Esophagus squamous epithelium (tissue), 5 donors: ENCODE measurements around the gene RBFOX2. TPM values are rescaled to one million over a fixed set of nuclear protein-coding genes. Genes with fewer than 3 reads are reported as not detected.
A peak's percentile ranks its signal among the peaks of the same experiment; 100 is the strongest.

Experiments used
- DNase-seq: peaks from one replicate; lab custom pipeline; 2025; lab: John Stamatoyannopoulos, UW
- H3K27ac ChIP-seq, 4 donors: fragments of 200-600 bp; sonication (generic); one replicate each; pipeline ENCODE4 v1.5.1; 2016 to 2019; ENCODE audit warnings: mild to moderate bottlenecking in 1 of 4
- H3K27me3 ChIP-seq, 4 donors: fragments of 200-600 bp; sonication (generic); 1 replicate in 3 of 4; 2 replicates in 1 of 4; pipeline versions ENCODE4 v1.5.1 to v1.6.0; 2017 to 2021; ENCODE audit warnings: antibody characterized with exemption in 1 of 4
- H3K36me3 ChIP-seq, 3 donors: fragments of 200-600 bp; sonication (generic); one replicate each; pipeline ENCODE4 v1.5.1; 2016 to 2019
- H3K4me1 ChIP-seq, 3 donors: fragments of 200-600 bp; sonication (generic); one replicate each; pipeline ENCODE4 v1.5.1; 2017 to 2019
- H3K4me3 ChIP-seq, 4 donors: fragments of 200-600 bp; sonication (generic); 1 replicate in 3 of 4; 2 replicates in 1 of 4; pipeline ENCODE4 v1.5.1; 2016 to 2019; ENCODE audit warnings: mild to moderate bottlenecking in 2 of 4, moderate library complexity in 1 of 4
- H3K9me3 ChIP-seq, 3 donors: fragments of 200-600 bp; sonication (generic); one replicate each; pipeline ENCODE4 v1.5.1; 2016 to 2019
- POLR2A ChIP-seq, 4 donors: fragments of 450-650 bp; IDR thresholded peaks; one replicate each; pipeline ENCODE4 v1.6.1; 2017; ENCODE audit warnings: antibody characterized with exemption in 4 of 4, mild to moderate bottlenecking in 4 of 4, moderate library complexity in 3 of 4
- WGBS, 2 donors: methylation state at CpG; one replicate each; pipeline ENCODE4 v1.1.5; 2018; 5-methylcytosine and 5-hydroxymethylcytosine counted together
- intact Hi-C: fragments of 100-400 bp; cut with DNase I; formaldehyde crosslinking; loops from one replicate; pipeline ENCODE4 v1.15.0; 2022
- total RNA-seq, 4 donors: library from RNA; depleted of rRNA; stranded (reverse); fragments of >200 nt; gene quantifications; one replicate each; pipeline ENCODE4 v1.1.0, GENCODE V29; 2016
- TF ChIP-seq, protein P1 (sequence below), 6 experiments: fragments of 450-650 bp in 4 of 6; fragments of 200-600 bp in 2 of 6; sonication (generic) in 2 of 6; IDR thresholded peaks; one replicate each; pipeline ENCODE4 v1.5.1; 2016 to 2019; ENCODE audit warnings: antibody characterized with exemption in 6 of 6, mild to moderate bottlenecking in 4 of 6, moderate library complexity in 4 of 6
- donor health status: DM: yes; HTN: yes; CAD: no.

RBFOX2 gene
- total RNA-seq, 4 donors from 2014 or later: 33.3 to 69.6 (median 46.3) TPM

DNA sequence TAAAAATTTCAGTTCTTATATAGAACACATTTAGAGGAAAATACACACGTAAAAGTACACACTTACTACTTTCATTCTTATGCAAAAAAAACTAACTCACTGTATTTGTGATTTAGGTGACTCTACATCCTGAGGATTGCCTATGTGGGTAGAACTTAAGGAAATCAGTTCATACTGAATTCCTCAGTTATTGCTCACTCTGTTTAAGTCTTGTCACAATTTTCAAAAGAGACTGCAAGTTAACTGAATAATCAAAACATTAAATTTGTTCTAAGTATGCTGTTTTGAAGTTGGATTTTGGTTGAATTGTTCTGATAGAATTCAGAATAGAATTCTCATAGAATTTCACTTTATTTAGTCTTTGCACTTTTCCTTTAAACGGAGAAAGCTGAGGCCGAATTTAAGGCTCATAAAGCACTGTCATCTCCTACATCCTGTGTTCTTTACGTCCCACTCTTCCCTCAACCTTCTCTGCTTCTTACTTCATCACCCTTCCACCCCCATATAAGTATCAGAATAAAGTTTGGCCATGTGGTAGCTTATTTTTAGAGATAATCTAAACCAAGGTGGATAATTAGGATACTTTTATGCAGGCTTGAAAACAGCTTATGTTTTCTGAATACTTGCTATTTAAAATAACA, 251.2 kb downstream of the RBFOX2 start:
- Histone ChIP-seq H3K9me3 (no peaks in the 10 kb centered on the region), H3K36me3 (peaks cover 0 to 32% (median 0%) of the 10 kb centered on the region in 3 donors), H3K27ac (no peak overlapping the region), H3K27me3 (no peaks in the 10 kb centered on the region), H3K4me1 (peaks cover 0 to 3% (median 0%) of the 10 kb centered on the region in 3 donors), H3K4me3 (no peak overlapping the region)
- intact Hi-C loops: no loop called here
- TF ChIP-seq, protein P1, sequence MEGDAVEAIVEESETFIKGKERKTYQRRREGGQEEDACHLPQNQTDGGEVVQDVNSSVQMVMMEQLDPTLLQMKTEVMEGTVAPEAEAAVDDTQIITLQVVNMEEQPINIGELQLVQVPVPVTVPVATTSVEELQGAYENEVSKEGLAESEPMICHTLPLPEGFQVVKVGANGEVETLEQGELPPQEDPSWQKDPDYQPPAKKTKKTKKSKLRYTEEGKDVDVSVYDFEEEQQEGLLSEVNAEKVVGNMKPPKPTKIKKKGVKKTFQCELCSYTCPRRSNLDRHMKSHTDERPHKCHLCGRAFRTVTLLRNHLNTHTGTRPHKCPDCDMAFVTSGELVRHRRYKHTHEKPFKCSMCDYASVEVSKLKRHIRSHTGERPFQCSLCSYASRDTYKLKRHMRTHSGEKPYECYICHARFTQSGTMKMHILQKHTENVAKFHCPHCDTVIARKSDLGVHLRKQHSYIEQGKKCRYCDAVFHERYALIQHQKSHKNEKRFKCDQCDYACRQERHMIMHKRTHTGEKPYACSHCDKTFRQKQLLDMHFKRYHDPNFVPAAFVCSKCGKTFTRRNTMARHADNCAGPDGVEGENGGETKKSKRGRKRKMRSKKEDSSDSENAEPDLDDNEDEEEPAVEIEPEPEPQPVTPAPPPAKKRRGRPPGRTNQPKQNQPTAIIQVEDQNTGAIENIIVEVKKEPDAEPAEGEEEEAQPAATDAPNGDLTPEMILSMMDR (IDR thresholded peaks at IDR 0.05): no peak
- no peak for TF ChIP-seq POLR2A (IDR thresholded peaks at IDR 0.05)
- DNase-seq: no peak
- 69 to 79% methylated on average over 4 of the region's 4 CpGs for WGBS, 2 donors

DNA sequence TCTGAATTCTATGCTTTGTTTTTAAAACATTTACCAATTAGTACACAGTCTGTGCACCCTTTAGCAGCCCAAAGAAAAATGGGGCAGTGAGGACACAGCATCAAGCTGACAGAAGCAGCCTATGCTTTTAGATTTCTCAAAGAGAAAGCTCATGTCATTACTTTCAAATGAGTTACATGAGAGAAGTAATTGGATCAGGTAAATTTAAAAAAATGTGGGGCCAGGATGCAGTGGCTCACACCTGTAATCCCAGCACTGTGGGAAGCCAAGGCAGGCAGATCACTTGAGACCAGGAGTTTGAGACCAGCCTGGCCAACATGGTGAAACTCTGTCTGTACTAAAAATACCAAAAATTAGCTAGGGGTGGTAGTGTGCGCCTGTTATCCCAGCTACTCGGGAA, 253.3 kb downstream of the RBFOX2 start:
- intact Hi-C loops: no loop called here
- Histone ChIP-seq H3K4me1 (no peaks in the 10 kb centered on the region), H3K27ac (no peak overlapping the region), H3K4me3 (no peak overlapping the region), H3K9me3 (no peaks in the 10 kb centered on the region), H3K36me3 (peaks cover 0 to 26% (median 0%) of the 10 kb centered on the region in 3 donors), H3K27me3 (no peaks in the 10 kb centered on the region)
- TF ChIP-seq, protein P1 (IDR thresholded peaks at IDR 0.05): no peak
- no peak for TF ChIP-seq POLR2A (IDR thresholded peaks at IDR 0.05)
- DNase-seq: no peak
- 90 to 100% methylated on average over 2 of the region's 2 CpGs for WGBS, 2 donors

DNA sequence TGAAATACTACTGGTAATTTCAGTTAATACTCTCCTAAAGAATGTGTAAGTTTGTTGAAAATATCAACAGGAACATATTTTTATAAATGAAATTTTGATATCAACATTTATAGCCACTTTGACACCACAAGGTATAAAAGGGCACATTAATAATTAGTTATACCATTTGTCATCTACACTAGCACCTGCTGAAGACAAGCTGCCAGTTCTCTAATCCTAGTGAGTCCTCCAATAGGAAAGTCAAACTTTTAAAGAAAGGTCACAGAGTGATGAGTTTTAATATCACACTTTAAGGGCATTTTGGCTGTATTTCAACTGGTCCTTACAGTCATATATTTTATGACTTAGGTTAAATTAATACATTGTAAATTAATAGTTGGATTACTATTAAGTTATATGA, 258.6 kb downstream of the RBFOX2 start:
- intact Hi-C loops: no loop called here
- H3K36me3 ChIP-seq: peaks cover 0 to 8% (median 0%) of the 10 kb centered on the region in 3 donors
- no peaks in the 10 kb centered on the region for H3K27me3 ChIP-seq
- no peak overlapping the region for H3K27ac ChIP-seq
- H3K4me3 ChIP-seq: no peak overlapping the region
- TF ChIP-seq, protein P1 (IDR thresholded peaks at IDR 0.05): no peak
- TF ChIP-seq POLR2A (IDR thresholded peaks at IDR 0.05): no peak
- peaks cover 0 to 14% (median 0%) of the 10 kb centered on the region in 3 donors for H3K4me1 ChIP-seq
- no peaks in the 10 kb centered on the region for H3K9me3 ChIP-seq
- no peak for DNase-seq

GRCh38 chr22:35766654-35767580, 261.7 kb downstream of the RBFOX2 start:
- DNase-seq: no peak
- WGBS, 2 donors: 59% methylated on average over 10 of the region's 10 CpGs
- H3K9me3 ChIP-seq: no peaks in the 10 kb centered on the region
- intact Hi-C loops: no loop called here
- H3K4me3 ChIP-seq: no peak overlapping the region
- H3K4me1 ChIP-seq: peaks cover 0 to 14% (median 0%) of the 10 kb centered on the region in 3 donors
- peak overlapping the region in 2 of 4 donors; percentile 9 to 48 for H3K27ac ChIP-seq
- TF ChIP-seq, protein P1 (IDR thresholded peaks at IDR 0.05): no peak
- no peak for TF ChIP-seq POLR2A (IDR thresholded peaks at IDR 0.05)
- H3K36me3 ChIP-seq: peaks cover 0 to 18% (median 0%) of the 10 kb centered on the region in 3 donors
- no peaks in the 10 kb centered on the region for H3K27me3 ChIP-seq

- TF ChIP-seq, protein P1 (IDR thresholded peaks at IDR 0.05): peak in 1 of 6 experiments; percentile 20
- TF ChIP-seq POLR2A (IDR thresholded peaks at IDR 0.05): no peak
- Histone ChIP-seq H3K36me3 (peaks cover 0 to 68% (median 7%) of the 10 kb centered on the region in 3 donors), H3K27me3 (no peaks in the 10 kb centered on the region), H3K9me3 (no peaks in the 10 kb centered on the region), H3K4me3 (no peak overlapping the region), H3K4me1 (peaks cover 0 to under 1% (median 0%) of the 10 kb centered on the region in 3 donors), H3K27ac (no peak overlapping the region)
- 91 to 95% methylated on average over 1 of the region's 1 CpG for WGBS, 2 donors
- no peak for DNase-seq
- intact Hi-C loops: no loop called here
These were observed 267.6 kb downstream of the RBFOX2 start for GRCh38 chr22:35761037-35761436.
